Natural killer cell (primary cell): Measurements from ENCODE around the gene CCDC15. TPM values are rescaled to one million over a fixed set of nuclear protein-coding genes. Genes with fewer than 3 reads are reported as not detected.

ENCODE experiments used
- ATAC-seq, 3 donors: fragments of 150-1000 bp in 2 of 3; fragments of 200-7000 bp in 1 of 3; cut with Tn5 transposase; 1 replicate in 1 of 3; 2 replicates in 2 of 3; pipeline ENCODE4 v1.10.0; 2021; ENCODE audit warnings: mild to moderate bottlenecking in 2 of 3, moderate library complexity in 2 of 3
- DNase-seq, 2 donors: peaks; one replicate each; pipeline versions ENCODE4 v3.0.0 to v3.0.0-alpha.2; 2013 to 2021; ENCODE audit warnings: mixed read lengths in 1 of 2
- H3K27ac ChIP-seq: one replicate; pipeline ENCODE4 v1.5.1; 2013; ENCODE audit warnings: mild to moderate bottlenecking, low read length
- H3K27me3 ChIP-seq: one replicate; pipeline ENCODE4 v1.6.1; 2013; ENCODE audit warnings: low read length; ENCODE audit not compliant: control insufficient read depth, insufficient read depth
- H3K36me3 ChIP-seq: one replicate; pipeline ENCODE4 v1.6.1; 2013; ENCODE audit warnings: low read length; ENCODE audit not compliant: control insufficient read depth, insufficient read depth
- H3K4me1 ChIP-seq: one replicate; pipeline ENCODE4 v1.6.1; 2013; ENCODE audit warnings: low read length; ENCODE audit not compliant: control insufficient read depth, insufficient read depth
- H3K4me3 ChIP-seq: one replicate; pipeline ENCODE4 v1.5.1; 2013; ENCODE audit warnings: low read length
- H3K9me3 ChIP-seq: one replicate; pipeline ENCODE4 v1.6.1; 2013; ENCODE audit warnings: low read length; ENCODE audit not compliant: control insufficient read depth, insufficient read depth
- H3K27ac Mint-ChIP-seq, 2 donors: one replicate each; pipeline ENCODE4 v1.8.0; 2022; ENCODE audit warnings: mild to moderate bottlenecking in 2 of 2, mixed read lengths in 2 of 2, moderate library complexity in 1 of 2
- H3K27me3 Mint-ChIP-seq, 2 donors: one replicate each; pipeline ENCODE4 v1.8.0; 2022; ENCODE audit warnings: low read depth in 2 of 2, mixed read lengths in 2 of 2
- H3K36me3 Mint-ChIP-seq: one replicate; pipeline ENCODE4 v1.8.0; 2022; ENCODE audit warnings: mixed read lengths
- H3K4me1 Mint-ChIP-seq, 2 donors: one replicate each; pipeline ENCODE4 v1.8.0; 2022; ENCODE audit warnings: mixed read lengths in 2 of 2
- H3K4me3 Mint-ChIP-seq: one replicate; pipeline ENCODE4 v1.8.0; 2022; ENCODE audit warnings: mild to moderate bottlenecking, moderate library complexity, mixed read lengths
- H3K9me3 Mint-ChIP-seq, 2 donors: one replicate each; pipeline ENCODE4 v1.8.0; 2022; ENCODE audit warnings: mixed read lengths in 2 of 2
- CTCF ChIP-seq: fragments of 200-600 bp; IDR thresholded peaks from one replicate; pipeline ENCODE4 v1.8.0; 2022; ENCODE audit warnings: antibody characterized with exemption
- WGBS: methylation state at CpG from one replicate; pipeline ENCODE4 v1.1.7; 2013; ENCODE audit warnings: missing lambda C conversion rate; ENCODE audit not compliant: insufficient coverage; 5-methylcytosine and 5-hydroxymethylcytosine counted together
- intact Hi-C: fragments of 100-400 bp; cut with micrococcal nuclease; formaldehyde crosslinking; loops from one replicate; pipeline ENCODE4 v1.14.2; 2022
- total RNA-seq, 4 donors: library from RNA; stranded (reverse); fragments of 120-200 nt in 1 of 4; gene quantifications; one replicate each; pipeline versions ENCODE4 v1.2.3 to v1.2.4, GENCODE V29; 2013 to 2022

CCDC15 gene
- total RNA-seq, 3 donors from 2014 or later (not counting 1 experiment from before 2014, with no cell fraction given): 3.8 to 4.7 (median 3.9) TPM

DNA sequence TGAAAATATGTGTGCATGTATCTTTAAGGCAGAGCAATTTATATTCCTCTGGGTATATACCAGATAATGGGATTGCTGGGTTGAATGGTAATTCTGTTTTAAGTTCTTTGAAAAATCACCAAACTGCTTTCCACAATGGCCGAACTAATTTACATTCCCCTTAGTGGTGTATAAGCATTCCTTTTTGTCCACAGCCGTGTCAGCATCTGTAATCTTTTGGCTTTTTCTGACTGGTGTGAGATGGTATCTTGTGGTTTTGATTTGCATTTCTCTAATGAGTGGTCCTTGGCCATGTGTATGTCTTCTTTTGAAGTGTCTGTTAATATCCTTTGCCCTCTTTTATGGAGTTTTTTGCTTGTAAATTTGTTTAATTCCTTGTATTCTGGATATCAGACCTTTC, 24.3 kb downstream of the CCDC15 start:
- no peak for TF ChIP-seq CTCF
- no peaks in the 10 kb centered on the region for H3K4me1 Mint-ChIP-seq
- peaks cover 52% of the 10 kb centered on the region for H3K36me3 Mint-ChIP-seq
- DNase-seq (no peak), ATAC-seq (no peak)
- H3K27ac Mint-ChIP-seq: no peak overlapping the region
- H3K27ac ChIP-seq: no peak overlapping the region
- no peaks in the 10 kb centered on the region for H3K27me3 ChIP-seq
- no peaks in the 10 kb centered on the region for H3K4me1 ChIP-seq
- H3K9me3 Mint-ChIP-seq: peaks cover 2 to 8% of the 10 kb centered on the region in 2 donors
- 73% methylated on average over 1 of the region's 2 CpGs for WGBS
- peaks cover 6% of the 10 kb centered on the region for H3K9me3 ChIP-seq
- no peak overlapping the region for H3K4me3 Mint-ChIP-seq
- intact Hi-C loops: no loop called here
- no peaks in the 10 kb centered on the region for H3K36me3 ChIP-seq
- no peaks in the 10 kb centered on the region for H3K27me3 Mint-ChIP-seq
- no peak overlapping the region for H3K4me3 ChIP-seq

GRCh38 chr11:124982043-124982442, 28.0 kb downstream of the CCDC15 start:
- Mint-ChIP-seq H3K4me1 (no peaks in the 10 kb centered on the region), H3K27me3 (no peaks in the 10 kb centered on the region), H3K4me3 (no peak overlapping the region), H3K9me3 (peaks cover 2 to 8% of the 10 kb centered on the region in 2 donors), H3K36me3 (peaks cover 54% of the 10 kb centered on the region), H3K27ac (no peak overlapping the region)
- Histone ChIP-seq H3K9me3 (peaks cover 6% of the 10 kb centered on the region), H3K36me3 (no peaks in the 10 kb centered on the region), H3K4me1 (no peaks in the 10 kb centered on the region), H3K27me3 (no peaks in the 10 kb centered on the region), H3K27ac (no peak overlapping the region), H3K4me3 (no peak overlapping the region)
- intact Hi-C loops: no loop called here
- no peak for DNase-seq
- no peak for TF ChIP-seq CTCF
- ATAC-seq: no peak

GRCh38 chr11:124983674-124984511, 29.9 kb downstream of the CCDC15 start:
- peaks cover 50% of the 10 kb centered on the region for H3K36me3 Mint-ChIP-seq
- H3K27ac ChIP-seq: no peak overlapping the region
- H3K27ac Mint-ChIP-seq: no peak overlapping the region
- H3K9me3 Mint-ChIP-seq: peaks cover 2 to 8% of the 10 kb centered on the region in 2 donors
- no peak overlapping the region for H3K4me3 Mint-ChIP-seq
- no peaks in the 10 kb centered on the region for H3K4me1 ChIP-seq
- H3K9me3 ChIP-seq: peaks cover 6% of the 10 kb centered on the region
- no peaks in the 10 kb centered on the region for H3K27me3 Mint-ChIP-seq
- ATAC-seq (no peak), DNase-seq (no peak)
- H3K4me3 ChIP-seq: no peak overlapping the region
- 98% methylated on average over 17 of the region's 17 CpGs for WGBS
- no peak for TF ChIP-seq CTCF
- intact Hi-C loops: no loop called here
- no peaks in the 10 kb centered on the region for H3K4me1 Mint-ChIP-seq
- H3K27me3 ChIP-seq: no peaks in the 10 kb centered on the region
- H3K36me3 ChIP-seq: peaks cover 4% of the 10 kb centered on the region

DNA sequence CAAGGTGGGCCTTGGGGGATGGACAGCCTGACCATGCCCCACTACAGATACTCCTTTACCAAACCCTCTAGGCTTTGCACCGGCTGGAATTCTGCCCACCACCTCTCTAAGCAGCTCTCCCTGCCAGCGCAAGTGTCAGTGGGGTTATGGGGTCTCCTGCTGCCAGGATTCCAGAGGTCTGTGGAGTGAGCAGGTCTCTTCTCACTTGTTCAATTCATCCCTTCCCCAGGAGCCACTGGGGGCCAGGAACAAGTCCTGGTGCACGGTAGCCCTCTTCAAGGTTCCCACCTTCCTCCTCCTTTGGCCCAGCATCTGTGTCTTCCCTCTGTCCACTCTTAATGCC, 30.5 kb downstream of the CCDC15 start:
- WGBS: 100% methylated on average over 3 of the region's 3 CpGs
- Mint-ChIP-seq H3K9me3 (peaks cover 2 to 7% of the 10 kb centered on the region in 2 donors), H3K36me3 (peaks cover 44% of the 10 kb centered on the region), H3K27me3 (no peaks in the 10 kb centered on the region), H3K4me1 (no peaks in the 10 kb centered on the region), H3K27ac (no peak overlapping the region), H3K4me3 (no peak overlapping the region)
- Histone ChIP-seq H3K36me3 (peaks cover 4% of the 10 kb centered on the region), H3K4me1 (no peaks in the 10 kb centered on the region), H3K4me3 (no peak overlapping the region), H3K27me3 (no peaks in the 10 kb centered on the region), H3K9me3 (peaks cover 6% of the 10 kb centered on the region), H3K27ac (no peak overlapping the region)
- TF ChIP-seq CTCF: no peak
- DNase-seq (no peak), ATAC-seq (no peak)
- intact Hi-C loops: no loop called here
